ENCODE data around the gene HOXB8.

GRCh38 chr17:48590607-48591161 lies 24.4 kb downstream of the HOXB8 start:
- TF ChIP-seq CTCF (IDR thresholded peaks at IDR 0.05), result no peak
- TF ChIP-seq POLR2AphosphoS5 (IDR thresholded peaks at IDR 0.05), result no peak
- TF ChIP-seq POLR2A (IDR thresholded peaks at IDR 0.05), result no peak
- no peak for TF ChIP-seq EP300 (IDR thresholded peaks at IDR 0.05)
